Articular chondrocyte of knee joint (primary cell): Measurements from ENCODE around the gene AQP4. TPM values are rescaled to one million over a fixed set of nuclear protein-coding genes. Genes with fewer than 3 reads are reported as not detected.

ENCODE experiments used
- total RNA-seq: library from RNA; depleted of rRNA; stranded (reverse); fragments of >200 nt; gene quantifications from 2 replicates; pipeline ENCODE4 v1.2.3, GENCODE V29; 2012

The AQP4 gene, protein sequence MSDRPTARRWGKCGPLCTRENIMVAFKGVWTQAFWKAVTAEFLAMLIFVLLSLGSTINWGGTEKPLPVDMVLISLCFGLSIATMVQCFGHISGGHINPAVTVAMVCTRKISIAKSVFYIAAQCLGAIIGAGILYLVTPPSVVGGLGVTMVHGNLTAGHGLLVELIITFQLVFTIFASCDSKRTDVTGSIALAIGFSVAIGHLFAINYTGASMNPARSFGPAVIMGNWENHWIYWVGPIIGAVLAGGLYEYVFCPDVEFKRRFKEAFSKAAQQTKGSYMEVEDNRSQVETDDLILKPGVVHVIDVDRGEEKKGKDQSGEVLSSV
- not detected in 2 replicates for total RNA-seq

DNA sequence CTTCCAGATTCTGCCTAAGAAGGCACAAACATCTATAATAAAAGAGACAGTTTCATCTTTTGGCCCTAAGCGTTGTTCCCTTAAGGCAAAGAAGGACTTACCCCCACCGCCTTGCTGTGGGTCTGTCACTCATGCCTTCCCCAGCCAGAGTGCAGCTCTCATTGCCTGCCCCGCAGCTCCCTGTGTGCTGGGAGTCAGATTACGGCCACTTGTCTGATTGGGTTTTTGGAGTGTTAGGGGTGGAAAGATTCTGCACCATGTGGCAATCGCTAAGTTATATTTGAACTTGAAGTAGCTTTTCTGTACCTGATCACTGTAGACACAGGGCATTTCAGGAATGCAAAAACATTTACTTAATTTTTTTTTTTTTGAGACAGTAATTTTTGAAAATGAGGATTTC is at the start of gene AQP4:
TSS of gene AQP4 (minus strand) at position 151 of the 400 bp plus-strand sequence. CDS start at position 133, 18 bp downstream.

